ENCODE results near the gene RXYLT1.

Gene RXYLT1

DNA sequence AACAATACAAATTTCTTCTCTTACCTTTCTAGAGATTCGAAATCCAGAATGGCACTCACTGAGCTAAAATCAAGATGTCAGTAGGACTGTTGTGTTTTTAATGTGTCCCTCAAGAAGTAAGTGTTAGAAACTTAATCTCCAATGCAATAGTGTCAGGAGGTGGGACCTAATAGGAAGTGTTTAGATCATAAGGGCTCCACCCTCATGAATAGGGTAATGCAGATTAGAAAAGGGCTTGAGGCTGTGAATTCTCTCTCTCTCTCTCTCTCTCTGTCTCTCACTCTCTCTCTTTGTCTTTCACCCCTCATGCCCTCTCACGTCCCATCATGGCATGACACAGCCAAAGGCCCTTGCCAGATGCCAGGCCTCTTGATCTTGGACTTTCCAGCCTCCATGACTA is 49.2 kb downstream of the RXYLT1 start:
- Histone ChIP-seq H3K9me3 (ENCODE audit: control insufficient read depth, low read length) (no peaks in the 10 kb centered on the region), H3K4me2 (ENCODE audit: low read length) (no peak overlapping the region), H3K4me3 (ENCODE audit: low read depth, low read length) (no peak overlapping the region), H3K79me2 (no peaks in the 10 kb centered on the region), H3K27ac (no peak overlapping the region), H3K27me3 (ENCODE audit: control insufficient read depth, insufficient read depth, low read length) (no peaks in the 10 kb centered on the region), H3K4me1 (no peaks in the 10 kb centered on the region), H3K9ac (no peak overlapping the region), H2AFZ (no peak overlapping the region), H3K36me3 (ENCODE audit: control insufficient read depth, insufficient read depth, low read length) (no peaks in the 10 kb centered on the region)
- TF ChIP-seq, protein P1, sequence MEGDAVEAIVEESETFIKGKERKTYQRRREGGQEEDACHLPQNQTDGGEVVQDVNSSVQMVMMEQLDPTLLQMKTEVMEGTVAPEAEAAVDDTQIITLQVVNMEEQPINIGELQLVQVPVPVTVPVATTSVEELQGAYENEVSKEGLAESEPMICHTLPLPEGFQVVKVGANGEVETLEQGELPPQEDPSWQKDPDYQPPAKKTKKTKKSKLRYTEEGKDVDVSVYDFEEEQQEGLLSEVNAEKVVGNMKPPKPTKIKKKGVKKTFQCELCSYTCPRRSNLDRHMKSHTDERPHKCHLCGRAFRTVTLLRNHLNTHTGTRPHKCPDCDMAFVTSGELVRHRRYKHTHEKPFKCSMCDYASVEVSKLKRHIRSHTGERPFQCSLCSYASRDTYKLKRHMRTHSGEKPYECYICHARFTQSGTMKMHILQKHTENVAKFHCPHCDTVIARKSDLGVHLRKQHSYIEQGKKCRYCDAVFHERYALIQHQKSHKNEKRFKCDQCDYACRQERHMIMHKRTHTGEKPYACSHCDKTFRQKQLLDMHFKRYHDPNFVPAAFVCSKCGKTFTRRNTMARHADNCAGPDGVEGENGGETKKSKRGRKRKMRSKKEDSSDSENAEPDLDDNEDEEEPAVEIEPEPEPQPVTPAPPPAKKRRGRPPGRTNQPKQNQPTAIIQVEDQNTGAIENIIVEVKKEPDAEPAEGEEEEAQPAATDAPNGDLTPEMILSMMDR (IDR thresholded peaks at IDR 0.05), result no peak

DNA sequence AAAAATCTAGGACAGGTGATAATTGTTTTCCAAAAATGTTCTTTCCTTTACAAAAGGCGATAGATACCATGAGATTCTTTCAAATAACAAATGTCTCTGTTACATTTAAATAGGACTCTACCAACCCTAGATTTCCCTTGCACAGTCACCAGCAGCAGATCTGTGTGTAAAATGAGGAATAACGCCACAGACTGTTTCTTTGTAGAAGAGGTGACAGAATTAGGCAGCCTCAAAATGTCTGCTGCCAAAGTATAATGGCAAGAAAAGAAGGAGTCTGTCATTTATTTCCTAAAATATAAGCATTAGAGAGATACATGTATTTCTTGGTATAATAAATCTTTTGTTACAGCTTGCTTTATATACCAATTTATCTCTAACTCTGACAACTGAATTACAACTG is 56.3 kb downstream of the RXYLT1 start:
- TF ChIP-seq, protein P1 (IDR thresholded peaks at IDR 0.05), result no peak
- H3K79me2 ChIP-seq, result no peaks in the 10 kb centered on the region
- H3K4me2 ChIP-seq (ENCODE audit: low read length), result no peak overlapping the region
- no peak overlapping the region for H3K9ac ChIP-seq
- no peaks in the 10 kb centered on the region for H3K4me1 ChIP-seq
- no peak overlapping the region for H2AFZ ChIP-seq
- H3K36me3 ChIP-seq (ENCODE audit: control insufficient read depth, insufficient read depth, low read length), result no peaks in the 10 kb centered on the region
- H3K27ac ChIP-seq, result no peak overlapping the region
- H3K4me3 ChIP-seq (ENCODE audit: low read depth, low read length), result no peak overlapping the region
- H3K27me3 ChIP-seq (ENCODE audit: control insufficient read depth, insufficient read depth, low read length), result no peaks in the 10 kb centered on the region
- H3K9me3 ChIP-seq (ENCODE audit: control insufficient read depth, low read length), result no peaks in the 10 kb centered on the region

DNA sequence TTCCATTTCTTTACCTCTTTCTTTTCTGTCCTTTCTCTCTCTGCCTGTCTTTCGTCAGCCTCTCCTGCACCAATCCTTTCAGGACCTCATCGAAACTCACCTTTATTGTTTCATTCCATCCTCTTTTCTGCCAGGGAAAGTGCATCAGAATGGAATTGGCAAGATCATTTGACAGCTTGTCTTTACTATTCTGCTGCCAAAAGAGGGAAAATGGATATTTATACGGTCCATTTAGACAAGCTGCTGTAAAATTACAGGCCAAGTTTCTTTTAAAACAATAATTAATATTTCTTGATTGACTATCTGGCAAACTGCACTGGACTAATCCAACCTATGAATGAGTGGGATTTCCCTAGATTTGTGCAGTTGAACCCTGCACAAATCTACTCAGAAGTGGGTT is 57.2 kb downstream of the RXYLT1 start:
- H3K9ac ChIP-seq, result no peak overlapping the region
- no peaks in the 10 kb centered on the region for H3K9me3 ChIP-seq (ENCODE audit: control insufficient read depth, low read length)
- no peaks in the 10 kb centered on the region for H3K27me3 ChIP-seq (ENCODE audit: control insufficient read depth, insufficient read depth, low read length)
- TF ChIP-seq, protein P1 (IDR thresholded peaks at IDR 0.05), result no peak
- no peaks in the 10 kb centered on the region for H3K79me2 ChIP-seq
- H3K4me1 ChIP-seq, result no peaks in the 10 kb centered on the region
- H2AFZ ChIP-seq, result no peak overlapping the region
- H3K36me3 ChIP-seq (ENCODE audit: control insufficient read depth, insufficient read depth, low read length), result no peaks in the 10 kb centered on the region
- no peak overlapping the region for H3K27ac ChIP-seq
- H3K4me3 ChIP-seq (ENCODE audit: low read depth, low read length), result no peak overlapping the region
- no peak overlapping the region for H3K4me2 ChIP-seq (ENCODE audit: low read length)

DNA sequence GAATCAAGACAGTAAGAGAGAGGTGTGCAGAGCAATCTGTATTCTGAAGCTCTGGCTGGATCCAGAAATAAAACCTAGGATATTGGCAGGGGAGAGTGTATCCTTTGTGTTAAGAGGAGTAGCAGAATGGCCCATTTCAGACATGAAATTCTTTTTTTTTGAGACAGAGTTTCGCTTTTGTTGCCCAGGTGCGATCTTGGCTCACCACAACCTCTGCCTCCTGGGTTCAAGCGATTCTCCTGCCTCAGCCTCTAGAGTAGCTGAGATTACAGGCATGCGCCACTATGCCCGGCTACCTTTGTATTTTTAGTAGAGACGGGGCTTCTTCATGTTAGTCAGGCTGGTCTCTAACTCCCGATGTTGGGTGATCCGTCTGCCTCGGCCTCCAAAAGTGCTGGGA is 58.7 kb downstream of the RXYLT1 start:
- Histone ChIP-seq H3K9me3 (ENCODE audit: control insufficient read depth, low read length) (no peaks in the 10 kb centered on the region), H3K79me2 (no peaks in the 10 kb centered on the region), H3K4me3 (ENCODE audit: low read depth, low read length) (no peak overlapping the region), H3K4me1 (no peaks in the 10 kb centered on the region), H3K27me3 (ENCODE audit: control insufficient read depth, insufficient read depth, low read length) (no peaks in the 10 kb centered on the region), H3K4me2 (ENCODE audit: low read length) (no peak overlapping the region), H2AFZ (no peak overlapping the region), H3K27ac (no peak overlapping the region), H3K9ac (no peak overlapping the region), H3K36me3 (ENCODE audit: control insufficient read depth, insufficient read depth, low read length) (no peaks in the 10 kb centered on the region)
- TF ChIP-seq, protein P1 (IDR thresholded peaks at IDR 0.05), result no peak

DNA sequence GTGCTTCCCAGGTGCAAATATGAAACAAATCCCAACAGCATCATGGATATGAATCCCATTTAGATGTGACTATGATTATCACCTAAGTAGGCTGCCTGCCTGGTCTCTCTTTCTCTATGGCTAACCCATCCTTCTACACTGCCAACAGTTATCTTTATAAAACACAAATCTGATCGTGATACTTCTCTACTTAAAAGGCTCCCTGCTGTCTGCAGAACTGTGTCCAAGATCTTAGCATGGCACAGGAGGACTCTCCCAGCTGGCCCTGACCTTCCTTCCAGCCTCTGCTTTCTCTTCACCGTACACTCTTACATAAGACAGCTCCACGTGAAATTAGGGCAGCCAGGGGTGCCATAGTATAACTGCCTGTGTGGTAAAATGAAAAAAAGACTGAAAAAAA is 61.3 kb downstream of the RXYLT1 start:
- Histone ChIP-seq H3K27me3 (ENCODE audit: control insufficient read depth, insufficient read depth, low read length) (no peaks in the 10 kb centered on the region), H3K79me2 (no peaks in the 10 kb centered on the region), H3K4me2 (ENCODE audit: low read length) (no peak overlapping the region), H2AFZ (peak overlapping the region; percentile 44), H3K9ac (no peak overlapping the region), H3K4me1 (no peaks in the 10 kb centered on the region), H3K27ac (no peak overlapping the region), H3K36me3 (ENCODE audit: control insufficient read depth, insufficient read depth, low read length) (no peaks in the 10 kb centered on the region), H3K4me3 (ENCODE audit: low read depth, low read length) (no peak overlapping the region), H3K9me3 (ENCODE audit: control insufficient read depth, low read length) (no peaks in the 10 kb centered on the region)
- TF ChIP-seq, protein P1 (IDR thresholded peaks at IDR 0.05), result no peak
